ENCODE measurements around the gene NRTN.

GRCh38 chr19:5825178-5825577 is 20.3 kb downstream of the NRTN start:
- TF ChIP-seq JUNB (IDR thresholded peaks at IDR 0.05; ENCODE audit: unreplicated experiment) (no peak), CREB1 (CRISPR knock-in tag; IDR thresholded peaks at IDR 0.05; ENCODE audit: low read depth) (no peak)
